GM19455 (cell line): Measurements from ENCODE around the gene ARHGEF1.
"Not testable (repeated sequence)": the region's sequence is repeated elsewhere in the genome, so short reads cannot be mapped to it uniquely, and the experiment has no call there.

ENCODE experiments used
- ATAC-seq: cut with Tn5 transposase; IDR thresholded peaks from one replicate; pipeline ENCODE4 v1.9.1; 2021; ENCODE audit not compliant: unreplicated experiment

The ARHGEF1 gene

DNA sequence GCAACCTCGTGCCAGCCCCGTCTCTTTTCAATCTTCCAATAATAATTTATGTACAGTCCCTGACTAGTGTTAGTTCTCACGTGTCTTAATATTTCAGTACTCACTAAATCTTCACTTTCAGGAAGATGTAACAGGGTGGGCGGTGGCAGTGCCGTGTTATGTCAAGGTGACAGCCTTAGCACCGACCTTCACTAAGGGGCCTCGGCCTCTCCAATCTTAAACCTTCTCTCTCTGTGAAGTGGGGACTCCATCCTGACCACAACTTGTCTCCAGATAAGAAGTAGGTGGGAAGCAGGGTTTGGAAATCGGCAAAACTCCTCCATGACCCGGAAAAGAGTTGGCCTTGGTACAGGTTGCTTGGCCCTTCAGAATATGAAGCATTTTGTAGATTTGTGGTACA lies 21.1 kb upstream of the ARHGEF1 start:
- no peak for ATAC-seq

DNA sequence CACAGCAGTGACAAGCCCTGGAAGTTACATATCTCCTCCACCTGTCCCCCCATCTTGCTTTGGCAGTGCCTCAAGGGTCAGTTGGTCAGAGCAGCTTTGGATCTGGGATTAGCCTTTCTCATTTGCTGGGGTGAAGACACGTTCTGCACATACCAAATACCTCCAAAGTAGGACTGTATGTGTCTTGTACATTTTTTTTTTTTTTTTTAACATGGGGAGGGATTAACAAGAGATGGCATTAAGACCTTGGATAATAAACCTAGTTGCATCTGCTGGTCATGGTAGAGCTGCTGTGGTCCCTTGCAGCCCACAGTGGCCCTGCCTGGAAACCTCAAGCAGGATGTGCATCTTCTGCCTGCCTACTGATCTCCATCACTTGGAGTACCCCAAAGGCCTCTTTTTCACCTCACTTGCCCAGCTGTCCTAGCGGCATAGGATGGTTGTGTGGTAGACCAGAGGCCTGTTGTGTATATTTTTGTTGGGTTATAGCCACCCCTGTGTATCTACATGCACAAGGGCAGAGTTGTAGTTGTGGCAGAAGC lies 20.5 kb upstream of the ARHGEF1 start:
- no peak for ATAC-seq

DNA sequence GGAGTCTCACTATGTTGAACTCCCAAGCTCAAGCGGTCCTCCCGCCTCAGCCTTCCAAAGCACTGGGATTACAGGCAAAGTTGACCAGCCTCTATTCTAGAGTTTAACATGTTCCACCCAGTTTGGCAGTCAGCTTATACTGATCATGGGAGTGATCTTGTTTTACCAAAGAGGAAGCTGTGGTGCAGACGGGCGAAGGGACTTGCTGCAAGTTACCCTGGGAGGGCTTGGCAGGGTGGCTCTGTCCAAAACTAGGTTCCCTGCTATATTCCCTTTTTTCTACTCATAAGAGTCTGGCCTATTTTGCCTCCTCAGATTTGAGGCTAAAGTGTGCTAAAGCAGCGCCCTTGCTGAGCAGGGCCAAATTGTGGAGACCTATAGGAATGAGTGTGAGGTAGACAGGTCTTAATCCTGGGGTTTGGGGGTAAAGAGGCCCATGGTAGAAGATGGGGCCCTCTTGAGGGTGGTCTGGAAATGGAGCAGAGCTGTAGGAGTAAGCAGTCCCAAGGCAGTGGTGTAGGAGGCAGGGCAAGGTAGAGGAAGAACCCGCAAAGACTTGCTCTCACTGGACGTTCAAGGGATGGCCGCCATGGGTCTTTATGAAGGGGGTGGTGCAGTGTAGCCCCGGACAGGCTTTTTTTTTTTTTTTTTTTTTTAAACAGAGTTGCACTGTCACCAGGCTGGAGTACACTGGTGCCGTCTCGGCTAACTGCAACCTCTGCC lies 19.6 kb upstream of the ARHGEF1 start:
- no peak for ATAC-seq

DNA sequence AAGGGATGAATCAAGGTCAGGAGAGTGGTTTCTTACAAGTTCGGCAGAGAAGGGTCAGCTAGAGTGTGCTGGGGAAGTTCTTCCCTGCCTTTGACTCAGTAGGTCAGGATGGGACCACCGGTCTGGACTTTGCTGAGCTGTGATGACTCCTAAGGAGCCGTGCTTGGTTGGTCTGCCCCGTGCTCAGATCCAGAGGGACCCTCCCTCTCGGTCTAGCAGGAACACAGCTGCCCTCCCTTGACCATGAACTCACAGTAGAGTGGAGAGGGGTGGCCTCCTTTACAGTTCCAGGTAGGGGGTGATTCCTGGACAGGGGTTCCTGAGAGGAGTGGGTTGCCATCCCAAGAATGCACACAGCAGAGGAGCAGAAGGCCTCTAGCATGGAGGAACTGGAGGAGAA lies 18.6 kb upstream of the ARHGEF1 start:
- no peak for ATAC-seq

DNA sequence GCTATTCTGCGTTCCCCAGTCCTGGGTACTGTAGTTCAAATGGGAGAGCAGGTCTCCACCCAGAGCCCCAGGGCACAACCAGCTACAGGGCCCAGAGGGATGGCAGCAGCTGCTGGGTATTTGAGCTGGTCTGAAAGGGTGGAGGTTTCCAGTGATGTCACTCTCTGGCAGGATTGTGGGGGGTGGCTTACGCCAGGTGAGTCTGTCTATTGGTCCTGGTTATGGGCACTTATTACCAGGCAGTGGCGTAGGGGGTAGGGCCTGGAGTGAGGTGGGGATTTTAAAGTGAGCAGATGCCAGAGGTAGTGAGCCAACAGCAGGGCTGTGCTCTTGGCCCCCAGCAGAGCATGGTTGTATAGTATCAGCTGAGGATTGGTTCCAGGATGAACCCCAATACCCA lies 16.7 kb upstream of the ARHGEF1 start:
- no peak for ATAC-seq

DNA sequence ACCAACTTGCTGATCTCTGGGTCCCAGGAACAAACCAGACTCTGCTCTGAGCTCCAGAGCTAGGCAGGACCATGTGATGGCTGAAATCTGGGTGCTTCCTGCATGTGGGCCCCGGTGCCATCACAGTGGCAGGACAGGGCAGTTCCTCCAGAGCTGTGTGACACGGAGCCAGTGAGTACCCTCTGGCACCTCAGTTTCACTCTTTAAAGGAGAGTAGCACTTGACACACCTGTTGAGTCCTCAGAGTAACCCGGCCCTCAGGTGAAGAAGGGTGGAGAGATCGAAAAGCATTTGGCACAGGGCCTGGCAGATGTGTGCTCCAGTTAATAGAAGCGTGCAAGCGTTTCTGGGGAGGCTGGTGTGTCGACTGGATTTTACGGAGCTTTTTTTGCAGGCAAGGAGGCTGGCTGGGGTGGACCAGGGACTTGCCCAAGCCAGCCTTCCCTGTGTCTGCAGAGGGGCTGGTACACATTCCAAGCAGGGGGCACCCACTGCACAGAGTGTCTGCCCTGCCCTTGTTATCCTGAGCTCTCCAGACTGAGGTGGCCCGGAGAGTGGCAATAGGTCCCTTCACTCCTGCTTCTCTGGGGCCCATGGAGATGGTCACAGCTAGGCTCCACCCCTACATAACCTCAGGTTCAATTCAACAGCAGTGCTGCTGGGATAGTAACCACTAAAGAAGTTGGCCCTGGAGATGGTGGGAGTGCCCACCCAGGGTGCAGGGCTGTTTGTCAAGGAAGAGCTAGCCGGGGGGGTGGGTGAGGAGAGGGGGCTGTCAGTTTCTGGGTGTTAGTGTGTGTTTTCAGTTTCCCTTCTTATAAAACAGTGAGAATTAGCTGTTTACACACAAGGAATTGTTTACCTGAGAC lies 14.6 kb upstream of the ARHGEF1 start:
- ATAC-seq = no peak

DNA sequence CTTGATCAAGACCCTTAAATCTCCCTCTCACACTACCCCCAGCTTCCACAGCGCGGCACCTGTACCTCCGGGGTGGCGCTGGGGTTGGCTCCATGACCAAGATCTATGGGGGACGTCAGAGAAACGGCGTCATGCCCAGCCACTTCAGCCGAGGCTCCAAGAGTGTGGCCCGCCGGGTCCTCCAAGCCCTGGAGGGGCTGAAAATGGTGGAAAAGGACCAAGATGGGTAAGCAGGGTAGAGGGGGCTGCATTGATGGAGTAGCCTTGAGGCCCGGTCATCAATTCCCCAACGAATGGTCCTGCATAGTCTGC lies 14.0 kb upstream of the ARHGEF1 start:
- no peak for ATAC-seq

DNA sequence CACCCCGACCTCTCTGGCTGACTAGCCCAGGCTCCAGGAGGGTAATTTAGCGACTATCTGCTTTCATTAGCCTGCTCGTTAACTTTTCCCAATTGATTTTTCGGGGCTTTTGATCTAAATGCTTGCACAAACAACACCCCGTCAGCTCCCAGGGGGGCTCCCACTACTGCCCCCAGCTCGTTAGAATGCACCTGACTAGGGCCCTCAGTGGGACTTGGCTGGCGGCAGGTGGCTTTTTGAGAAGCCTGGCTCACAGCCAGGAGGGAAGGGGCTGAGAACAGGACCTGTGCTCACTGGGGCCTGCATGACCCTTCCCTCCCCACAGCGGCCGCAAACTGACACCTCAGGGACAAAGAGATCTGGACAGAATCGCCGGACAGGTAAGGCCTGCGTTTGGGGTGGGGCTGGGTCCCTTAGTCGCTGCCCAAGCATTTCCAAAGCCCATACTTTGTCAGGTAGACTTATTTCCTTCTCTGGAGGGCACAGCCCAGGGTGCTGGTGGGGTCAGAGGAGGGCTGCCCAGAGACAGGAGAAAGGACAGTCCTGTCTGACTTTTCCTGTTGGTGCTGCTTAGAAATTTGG lies 13.5 kb upstream of the ARHGEF1 start:
- no peak for ATAC-seq

DNA sequence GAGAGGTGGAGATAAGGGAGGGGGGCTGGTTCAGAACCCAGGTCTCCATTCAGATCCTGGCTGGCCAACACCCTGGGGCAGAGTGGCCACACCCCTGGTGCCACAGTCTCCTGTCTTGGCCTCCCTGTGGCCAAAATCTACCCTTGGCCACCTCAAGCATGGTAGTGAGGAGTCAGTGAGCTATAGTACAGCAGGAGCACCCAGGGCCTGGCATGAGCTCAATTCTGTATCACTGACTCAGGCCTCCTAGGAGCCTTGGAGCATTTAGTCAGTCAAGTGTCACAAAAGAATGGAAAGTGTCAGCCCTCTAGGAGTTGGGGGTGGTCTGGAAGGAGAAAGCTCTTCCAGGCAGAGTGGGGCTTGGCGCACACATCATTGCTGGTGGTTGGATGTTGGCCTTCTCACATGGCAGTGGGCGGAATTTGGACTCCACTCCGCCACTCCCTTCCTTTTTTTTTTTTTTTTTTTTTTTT lies 12.5 kb upstream of the ARHGEF1 start:
- no peak for ATAC-seq

DNA sequence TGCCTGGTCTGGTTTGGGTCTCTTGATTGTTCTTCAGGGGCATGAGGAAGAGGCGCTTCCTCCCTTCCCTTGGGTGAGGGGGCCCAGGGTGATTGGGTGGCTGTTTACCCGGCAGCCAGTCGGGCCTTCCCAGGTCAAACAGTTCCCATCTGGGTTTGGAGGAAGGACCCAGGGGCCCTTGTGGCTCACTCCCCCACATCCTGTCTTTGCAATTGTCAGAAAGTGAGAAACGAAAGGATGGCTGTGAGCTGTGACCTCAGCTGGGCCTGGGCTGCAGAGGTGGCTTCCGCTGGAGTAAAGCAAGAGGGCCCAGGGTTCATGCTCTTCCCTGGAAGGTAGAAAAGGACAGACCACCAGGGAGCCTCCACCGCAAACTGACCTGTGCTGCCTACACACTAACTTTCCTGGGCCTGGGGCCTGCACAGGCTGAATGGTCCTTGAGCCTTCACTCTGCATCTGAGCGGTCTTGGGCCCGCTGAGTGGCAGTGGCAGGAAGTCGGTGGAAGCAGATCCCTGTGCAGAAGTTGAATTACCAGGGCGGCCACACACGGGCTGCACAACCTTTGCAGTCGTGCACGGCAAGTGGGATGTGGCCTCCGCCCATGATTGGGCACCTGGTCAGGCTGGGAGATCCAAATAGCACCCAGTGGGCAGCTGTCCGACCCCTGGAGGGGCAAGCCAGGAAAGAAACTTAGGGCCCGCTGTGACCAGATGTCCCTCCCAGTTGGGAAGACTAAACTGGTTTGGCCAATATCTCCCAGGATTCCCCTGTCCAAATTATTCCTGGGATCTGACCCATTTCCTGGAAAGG lies 11.2 kb upstream of the ARHGEF1 start:
- ATAC-seq = no peak

DNA sequence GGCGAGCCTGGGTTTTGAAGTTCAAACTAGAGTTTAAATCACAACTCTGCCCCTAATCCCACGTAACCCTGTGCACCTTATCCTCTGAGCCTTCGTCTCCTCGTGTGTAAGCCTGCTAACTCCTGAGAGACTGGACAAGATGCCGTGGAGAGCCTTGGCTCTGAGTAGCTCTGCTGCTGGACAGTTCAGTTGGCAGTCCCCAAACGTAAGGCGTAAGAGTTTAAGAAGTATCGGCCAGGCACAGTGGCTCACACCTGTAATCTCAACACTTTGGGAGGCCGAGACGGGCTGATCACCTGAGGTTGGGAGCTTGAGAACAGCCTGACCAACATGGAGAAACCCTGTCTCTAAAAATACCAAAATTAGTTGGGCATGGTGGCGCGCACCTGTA lies 10.6 kb upstream of the ARHGEF1 start:
- no peak for ATAC-seq

DNA sequence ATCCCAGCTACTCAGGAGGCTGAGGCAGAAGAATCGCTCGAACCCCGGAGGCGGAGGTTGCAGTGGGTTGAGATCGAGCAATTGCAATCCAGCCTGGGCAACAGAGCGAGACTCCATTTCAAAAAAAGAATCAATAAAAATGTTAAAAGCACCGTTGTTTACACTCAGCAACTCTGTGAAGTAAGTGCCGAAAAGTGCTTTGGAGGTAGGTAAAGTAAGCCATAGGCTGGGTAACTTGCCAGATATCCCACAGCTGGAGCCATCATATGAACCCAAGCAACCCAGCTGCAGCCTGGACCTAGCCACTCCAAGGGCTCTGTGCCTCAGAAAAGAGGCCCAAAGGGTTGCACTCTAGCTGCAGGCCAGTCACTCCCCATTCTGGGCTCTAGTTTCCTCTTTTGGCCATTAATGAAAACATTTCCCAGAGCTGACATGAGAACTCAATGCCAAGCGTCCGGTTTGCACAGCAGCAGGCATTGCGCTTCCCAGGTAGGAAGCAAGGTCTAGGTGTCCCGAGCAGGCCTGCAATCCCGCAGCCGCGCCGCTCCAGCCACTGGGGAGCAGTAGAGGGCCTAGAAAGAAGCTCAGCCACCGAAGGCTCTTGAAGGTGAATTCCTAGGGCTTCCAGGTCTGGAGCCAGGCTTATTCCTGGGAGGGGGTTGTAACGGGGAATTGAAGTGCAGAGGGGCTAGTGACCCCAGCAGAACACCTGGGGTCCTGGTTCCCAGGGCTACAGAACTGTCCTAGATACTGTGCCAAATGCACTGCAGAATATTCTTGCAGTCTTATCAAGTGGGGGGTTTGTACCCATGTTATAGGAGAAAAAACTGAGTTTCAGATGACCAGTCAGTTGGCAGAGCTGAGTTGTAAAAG lies 10.0 kb upstream of the ARHGEF1 start:
- no peak for ATAC-seq

DNA sequence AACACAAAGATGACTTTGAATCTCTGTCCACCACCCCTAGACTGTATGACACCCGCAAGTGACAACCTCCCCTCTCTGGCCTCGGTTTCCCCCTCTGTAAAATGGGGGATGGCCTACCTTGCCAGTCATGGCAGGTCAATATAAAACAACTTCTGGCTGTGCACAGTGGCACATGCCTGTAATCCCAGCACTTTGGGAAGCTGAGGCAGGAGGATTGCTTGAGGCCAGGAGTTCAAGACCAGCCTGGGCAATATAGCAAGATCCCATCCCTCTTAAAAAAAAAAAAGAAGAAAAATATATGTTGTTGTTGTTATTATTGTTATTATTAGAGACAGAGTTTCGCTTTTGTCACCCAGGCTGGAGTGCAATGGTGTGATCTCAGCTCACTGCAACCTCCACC lies 7.0 kb upstream of the ARHGEF1 start:
- ATAC-seq = not testable (repeated sequence)

DNA sequence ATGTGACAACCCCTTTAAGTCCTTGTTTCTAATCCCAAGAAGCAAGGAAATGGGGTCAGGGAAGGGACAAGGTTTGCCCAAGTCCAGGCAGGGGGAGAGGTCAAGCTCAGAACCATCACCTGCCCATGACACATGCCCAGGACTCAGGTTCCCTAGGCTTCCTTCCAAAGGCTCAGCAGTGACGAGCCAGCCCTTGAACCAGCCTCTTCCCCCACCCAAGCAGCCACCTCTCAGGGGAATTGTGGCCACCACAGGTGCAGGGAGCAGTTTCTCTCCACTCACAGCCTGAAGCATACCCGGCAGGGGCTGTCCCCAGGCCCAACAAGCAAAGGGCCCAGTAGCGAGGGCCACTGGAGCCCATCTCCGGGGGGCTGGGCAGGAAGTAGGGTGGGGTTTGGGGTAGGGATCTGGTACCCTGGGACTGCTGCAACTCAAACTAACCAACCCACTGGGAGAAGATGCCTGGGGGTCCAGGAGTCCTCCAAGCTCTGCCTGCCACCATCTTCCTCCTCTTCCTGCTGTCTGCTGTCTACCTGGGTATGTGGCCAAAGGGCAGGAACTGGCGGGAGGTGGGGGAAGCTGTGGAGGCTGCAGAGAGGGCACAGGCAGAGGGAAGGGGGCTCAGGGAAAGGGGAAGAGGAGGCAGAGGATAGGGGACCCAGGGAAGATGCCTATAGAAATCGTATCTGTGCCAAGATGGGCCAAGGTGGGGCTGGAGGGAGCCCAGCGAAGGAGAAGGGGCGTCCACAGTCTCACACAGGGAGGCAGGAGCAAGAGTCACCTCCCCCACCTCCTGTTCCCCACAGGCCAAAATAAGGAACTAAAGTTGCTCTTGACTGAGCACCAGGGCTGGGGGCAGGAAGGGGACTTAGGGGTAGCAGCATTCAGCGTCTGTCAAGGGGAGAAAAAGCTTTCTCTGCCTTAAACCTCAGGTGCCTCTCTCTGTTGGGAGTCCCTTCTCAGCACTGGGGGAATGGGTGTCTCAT lies 5.8 kb upstream of the ARHGEF1 start, which contains the start of gene CD79A:
Gene CD79A, plus strand, starts transcription at position 433 of the 986 bp plus-strand sequence. Its CDS starts 26 bp downstream, at position 459.
- ATAC-seq = no peak

DNA sequence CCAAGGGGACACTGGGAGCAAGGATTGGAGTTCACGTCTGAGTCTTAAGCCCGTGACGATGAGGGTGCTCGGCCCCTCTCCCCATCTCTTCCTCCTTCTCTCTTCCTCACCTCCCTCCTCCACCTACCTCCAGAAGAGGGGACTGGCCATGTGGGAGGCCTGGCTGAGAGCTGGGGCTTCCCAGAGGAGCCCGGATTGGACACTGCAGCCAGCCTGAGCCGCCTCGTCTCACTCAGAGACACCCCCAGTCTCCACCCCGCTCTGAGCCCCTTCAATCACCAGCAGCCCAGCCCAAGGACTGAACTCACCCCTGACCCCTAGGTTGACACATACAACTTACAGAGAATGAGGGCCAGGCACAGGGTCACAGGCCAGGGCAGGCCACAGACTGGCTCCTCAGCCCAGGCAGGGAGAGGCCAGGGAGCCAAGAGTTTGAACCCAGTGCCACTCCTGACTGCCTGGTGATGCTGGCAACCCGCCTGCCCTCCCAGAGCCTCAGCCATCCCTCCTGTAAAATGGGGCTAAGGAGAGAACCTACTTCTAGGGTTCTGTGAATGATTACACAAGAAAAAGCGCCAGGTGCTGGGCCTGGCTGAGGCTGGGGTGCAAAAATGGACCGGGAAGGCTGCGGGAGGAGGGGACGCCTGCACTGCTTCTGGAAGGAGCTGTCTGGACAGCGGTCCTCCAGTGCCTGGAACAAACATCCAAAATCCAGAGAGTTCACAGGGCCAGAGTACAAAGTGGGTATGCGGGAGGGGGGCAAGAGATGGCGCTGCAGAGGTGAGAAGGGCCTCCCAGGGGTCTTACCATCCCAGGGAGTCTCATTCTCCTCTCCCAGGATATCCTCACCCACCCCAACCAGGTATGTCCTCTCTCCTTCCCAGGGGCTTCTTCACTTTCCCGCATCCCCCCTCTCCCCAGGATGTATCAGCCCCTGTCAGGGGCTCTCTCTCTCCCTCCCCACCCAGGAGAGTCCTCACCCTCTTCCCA lies 4.8 kb upstream of the ARHGEF1 start:
- ATAC-seq = no peak

DNA sequence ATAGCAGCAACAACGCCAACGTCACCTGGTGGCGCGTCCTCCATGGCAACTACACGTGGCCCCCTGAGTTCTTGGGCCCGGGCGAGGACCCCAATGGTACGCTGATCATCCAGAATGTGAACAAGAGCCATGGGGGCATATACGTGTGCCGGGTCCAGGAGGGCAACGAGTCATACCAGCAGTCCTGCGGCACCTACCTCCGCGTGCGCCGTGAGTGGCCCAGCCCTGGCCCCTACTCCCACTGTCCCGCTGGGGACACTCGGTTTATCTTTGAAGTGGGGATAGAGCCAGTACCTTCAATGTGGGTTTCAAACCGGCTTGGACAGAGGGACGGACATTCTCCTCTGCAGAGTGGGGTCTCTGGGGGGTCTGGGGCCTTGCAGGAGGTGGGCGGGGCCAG lies 3.9 kb upstream of the ARHGEF1 start:
- no peak for ATAC-seq

DNA sequence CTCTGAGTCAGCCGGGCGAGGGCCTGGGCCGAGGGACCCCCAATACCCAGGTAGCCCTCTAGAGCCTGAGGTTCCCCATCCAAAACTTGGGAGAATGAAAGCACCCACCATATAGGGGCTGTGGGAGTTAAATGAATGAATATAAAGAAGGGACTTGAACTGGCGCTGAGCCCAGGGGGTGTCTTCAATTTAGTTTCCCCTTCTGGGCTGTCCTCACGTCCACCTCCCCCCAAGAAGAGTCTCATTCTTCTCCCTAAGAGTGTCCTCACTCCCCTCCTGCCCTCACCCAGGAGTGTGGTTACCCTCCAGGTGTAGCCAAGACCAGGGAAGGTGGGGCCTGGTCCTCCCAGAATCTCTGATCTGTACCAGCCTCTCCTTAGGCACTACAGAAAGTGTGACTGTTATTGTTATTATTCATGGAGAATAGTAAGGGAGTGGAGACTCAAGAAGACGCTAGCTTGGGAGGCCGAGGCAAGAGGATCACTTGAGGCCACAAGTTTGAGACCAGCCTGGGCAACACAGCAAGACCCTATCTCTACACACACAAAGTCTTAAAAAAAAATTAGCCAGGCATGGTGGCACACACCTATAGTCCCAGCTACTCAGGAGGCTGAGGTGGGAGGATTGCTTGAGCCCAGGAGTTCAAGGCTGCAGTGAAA lies 3.2 kb upstream of the ARHGEF1 start:
- no peak for ATAC-seq
